Fibroblast of the conjunctiva (primary cell): Measurements from ENCODE around the gene CYP1A1.
"Not testable (repeated sequence)": the region's sequence is repeated elsewhere in the genome, so short reads cannot be mapped to it uniquely, and the experiment has no call there.

ENCODE experiments used
- DNase-seq: peaks from one replicate; pipeline ENCODE4 v3.0.0-alpha.2; 2010; ENCODE audit warnings: low read depth

CYP1A1 gene

DNA sequence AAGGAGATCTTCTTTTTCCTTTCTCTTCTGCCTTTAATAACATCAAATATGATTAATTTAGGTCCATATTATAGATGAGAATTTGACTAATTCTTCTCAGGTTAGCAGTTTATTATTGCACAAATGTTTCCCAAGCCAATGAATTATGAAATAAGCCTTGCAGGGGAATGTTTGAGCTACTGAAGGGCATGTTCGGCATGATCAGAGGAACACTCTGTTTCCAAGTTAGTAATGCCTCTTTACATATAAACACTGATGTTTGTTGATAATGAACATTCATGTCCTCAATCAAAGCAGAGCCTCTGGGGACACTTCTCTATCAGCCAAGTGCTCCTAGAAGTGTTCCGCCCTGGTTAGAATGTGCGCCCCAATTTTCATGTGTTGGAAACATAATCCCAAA lies 10.0 kb upstream of the CYP1A1 start:
- DNase-seq, result no peak

DNA sequence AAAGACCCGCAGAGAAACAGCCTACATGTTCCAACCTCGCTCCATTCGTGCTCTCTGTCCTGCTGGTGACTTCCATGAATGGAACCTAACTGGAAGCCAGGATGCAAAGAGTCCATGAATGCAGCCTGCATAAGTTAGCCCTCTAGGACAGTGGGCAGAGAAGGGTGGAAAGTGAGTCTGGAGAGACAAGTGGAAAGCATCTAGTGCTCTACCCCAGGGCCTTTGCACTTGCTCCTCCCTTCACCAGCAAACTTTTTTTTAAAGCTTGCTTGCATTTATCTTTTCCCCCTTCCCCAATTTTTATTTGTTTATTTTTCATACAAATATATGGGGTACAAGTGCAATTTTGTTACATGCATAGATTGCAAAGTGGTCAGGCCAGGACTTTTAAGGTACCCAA lies 7.9 kb upstream of the CYP1A1 start:
- no peak for DNase-seq

DNA sequence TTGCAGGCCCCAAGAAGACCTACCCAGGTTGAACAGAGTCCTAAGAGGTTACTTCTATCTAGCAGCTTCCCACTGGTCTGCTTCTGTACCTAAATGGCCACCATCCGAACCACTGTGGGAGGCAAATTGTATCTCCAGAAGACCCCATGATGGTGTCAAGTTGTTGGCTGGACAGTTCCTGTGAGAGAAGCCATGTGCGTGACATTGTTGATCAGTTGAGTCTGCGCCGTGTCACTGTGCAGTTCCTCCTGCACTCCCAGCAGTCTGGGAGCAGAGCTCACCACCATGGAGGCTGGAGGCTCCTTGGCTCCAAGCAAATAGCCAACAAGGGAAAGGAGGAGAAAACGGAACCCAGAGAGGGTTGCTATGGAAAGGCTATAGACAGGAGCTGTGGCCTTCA lies 7.5 kb upstream of the CYP1A1 start:
- DNase-seq, result no peak

DNA sequence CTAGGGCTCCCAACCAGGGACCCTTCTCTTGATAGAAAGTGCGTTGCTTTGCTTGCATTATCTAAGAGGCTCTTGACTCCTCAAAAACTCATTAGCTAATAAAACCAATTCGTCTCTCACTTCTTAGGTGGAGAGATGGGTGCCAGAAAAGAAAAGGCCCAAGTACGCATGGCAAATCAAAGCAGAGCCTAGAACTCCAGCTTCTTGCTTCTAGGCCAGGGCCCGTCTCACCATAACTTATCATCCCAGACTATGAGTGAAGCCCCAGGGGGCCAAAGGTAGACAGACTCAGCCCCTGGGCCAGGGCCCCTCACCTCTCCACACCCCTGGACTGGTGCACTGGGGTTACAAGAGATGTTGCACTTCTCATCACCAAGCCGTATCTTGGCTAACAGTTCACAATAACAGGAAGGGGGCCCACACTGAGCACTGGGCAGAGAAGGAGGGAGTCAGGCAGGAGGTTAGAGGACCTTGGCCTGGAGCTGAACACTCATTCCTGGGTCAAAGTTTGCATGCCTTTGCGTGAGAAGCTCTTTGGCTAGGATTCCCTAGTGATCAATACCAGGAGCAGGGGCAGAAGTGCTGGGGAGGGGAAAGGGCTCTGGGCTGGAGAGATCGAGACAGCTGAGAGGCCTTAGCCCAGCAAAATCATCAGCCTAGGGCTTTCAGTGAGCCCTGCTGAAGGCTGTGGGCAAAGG lies 5.4 kb upstream of the CYP1A1 start:
- DNase-seq, result no peak

DNA sequence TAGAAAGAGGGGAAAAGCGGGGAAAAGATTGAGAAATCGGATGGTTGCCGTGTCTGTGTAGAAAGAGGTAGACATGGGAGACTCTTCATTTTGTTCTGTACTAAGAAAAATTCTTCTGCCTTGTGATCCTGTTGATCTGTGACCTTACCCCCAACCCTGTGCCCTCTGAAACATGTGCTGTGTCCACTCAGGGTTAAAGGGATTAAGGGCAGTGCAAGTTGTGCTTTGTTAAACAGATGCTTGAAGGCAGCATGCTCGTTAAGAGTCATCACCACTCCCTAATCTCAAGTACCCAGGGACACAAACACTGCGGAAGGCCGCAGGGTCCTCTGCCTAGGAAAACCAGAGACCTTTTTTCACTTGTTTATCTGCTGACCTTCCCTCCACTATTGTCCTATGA lies 4.0 kb upstream of the CYP1A1 start:
- DNase-seq, result not testable (repeated sequence)

- not testable (repeated sequence) for DNase-seq
These were observed 3.4 kb upstream of the CYP1A1 start for GRCh38 chr15:74728699-74729098.

DNA sequence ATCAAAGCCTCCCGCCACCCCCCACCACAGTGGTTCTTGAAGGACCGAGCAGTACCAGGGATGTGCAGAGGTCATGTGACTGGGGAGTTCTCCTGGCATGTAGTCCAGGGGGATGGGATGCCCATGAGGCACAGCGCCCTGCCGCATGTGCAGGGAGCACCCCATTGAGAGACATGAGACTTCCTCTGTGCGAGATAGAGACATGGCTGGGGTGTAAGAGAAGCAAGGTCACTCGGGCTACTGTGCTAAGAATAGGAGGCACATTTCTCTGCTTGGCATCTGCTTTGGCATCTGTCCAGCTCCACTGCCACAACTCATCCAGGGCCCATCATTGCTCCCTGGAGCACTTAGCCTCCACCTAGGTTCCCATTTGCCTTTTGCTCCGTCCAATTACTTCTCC lies 2.4 kb upstream of the CYP1A1 start:
- DNase-seq, result no peak

- no peak for DNase-seq
These were observed 1.4 kb upstream of the CYP1A1 start for GRCh38 chr15:74726774-74727164.

DNA sequence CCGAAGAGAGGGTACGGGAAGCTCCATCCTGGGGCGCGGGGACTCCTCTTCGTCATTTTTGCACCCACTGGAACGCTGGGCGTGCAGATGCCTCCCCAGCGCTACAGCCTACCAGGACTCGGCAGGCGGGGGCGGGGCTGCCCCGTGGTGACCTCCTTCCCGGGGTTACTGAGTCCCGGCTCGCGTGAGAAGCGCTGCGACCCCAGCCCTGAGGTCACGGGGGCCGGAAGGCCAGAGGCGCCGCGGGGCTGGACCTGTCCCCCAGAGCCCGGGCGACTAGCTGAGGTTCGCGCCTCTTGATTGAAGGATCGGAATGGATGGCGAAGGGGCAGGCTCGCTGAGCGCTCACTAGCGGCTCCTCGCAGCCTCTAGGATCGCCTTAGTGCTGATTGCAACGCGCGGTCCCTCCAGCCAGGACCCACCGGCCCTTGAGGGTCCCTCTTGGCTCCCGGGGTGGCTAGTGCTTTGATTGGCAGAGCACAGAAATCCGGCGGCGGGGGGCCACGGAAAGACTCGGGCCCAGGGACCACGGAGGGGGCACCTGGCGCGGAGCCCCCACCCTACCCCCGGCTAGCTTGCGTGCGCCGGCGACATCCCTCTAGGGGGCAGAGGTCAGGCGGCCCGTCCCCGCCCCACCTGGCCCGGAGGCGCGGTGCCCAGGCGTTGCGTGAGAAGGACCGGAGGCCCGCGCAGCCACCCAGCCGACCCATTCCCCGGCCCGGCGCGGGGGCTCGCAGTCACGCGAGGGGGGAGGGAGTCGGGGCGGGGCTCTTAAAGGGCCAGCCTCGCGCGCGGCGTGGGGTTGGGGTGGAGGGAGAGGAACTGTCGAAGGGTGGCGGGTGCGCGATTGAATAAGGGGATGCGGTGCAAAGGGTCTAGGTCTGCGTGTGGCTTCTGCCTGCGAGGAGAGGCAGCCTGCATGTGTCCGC lies 781 bp upstream of the CYP1A1 start:
- no peak for DNase-seq

GRCh38 chr15:74724570-74725224 lies 631 bp downstream of the CYP1A1 start:
- DNase-seq, result no peak

- no peak for DNase-seq
These were observed 1.5 kb downstream of the CYP1A1 start for GRCh38 chr15:74723754-74724334.

DNA sequence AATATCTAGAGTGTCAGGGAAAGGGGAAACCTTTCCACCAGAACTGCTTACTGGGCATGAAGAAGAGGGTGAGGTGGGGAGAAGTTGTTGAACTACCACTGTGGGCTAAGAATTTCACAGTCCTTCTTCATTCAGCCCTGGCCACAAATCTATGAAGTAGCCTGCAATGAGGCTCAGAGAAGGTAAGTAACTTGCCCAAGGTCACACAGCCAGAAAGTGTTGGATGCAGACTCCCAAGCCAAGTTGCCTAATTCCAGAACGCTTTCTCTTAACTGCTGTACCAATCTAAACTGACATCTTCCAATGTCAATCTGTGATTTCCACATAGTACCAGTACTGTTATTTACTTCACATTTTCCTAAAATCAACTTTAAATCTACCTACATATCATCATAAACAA lies 2.1 kb downstream of the CYP1A1 start:
- no peak for DNase-seq

GRCh38 chr15:74722591-74722990 lies 2.7 kb downstream of the CYP1A1 start:
- DNase-seq, result no peak

DNA sequence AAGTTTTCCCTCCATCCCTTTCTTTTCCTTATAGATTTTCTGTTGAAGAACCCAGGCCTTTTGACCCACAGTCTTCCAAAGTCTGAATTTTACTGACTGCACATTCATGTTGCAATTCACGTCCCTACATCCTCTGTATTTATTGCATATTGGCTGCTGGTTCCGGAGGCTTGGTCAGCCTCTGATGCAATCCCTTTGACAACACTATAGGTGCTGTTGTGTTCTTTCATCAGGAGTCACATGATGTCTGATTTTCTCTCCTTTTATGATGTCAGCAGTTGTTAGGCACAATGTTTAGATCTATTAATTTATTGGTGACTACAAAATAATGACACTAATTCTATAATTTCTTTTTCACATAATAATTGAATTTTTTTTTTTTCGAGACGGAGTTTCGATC lies 8.7 kb downstream of the CYP1A1 start:
- DNase-seq, result no peak

GRCh38 chr15:74712311-74712710 lies 13.0 kb downstream of the CYP1A1 start:
- no peak for DNase-seq

- DNase-seq, result no peak
These were observed 14.8 kb downstream of the CYP1A1 start for GRCh38 chr15:74710319-74711094.

DNA sequence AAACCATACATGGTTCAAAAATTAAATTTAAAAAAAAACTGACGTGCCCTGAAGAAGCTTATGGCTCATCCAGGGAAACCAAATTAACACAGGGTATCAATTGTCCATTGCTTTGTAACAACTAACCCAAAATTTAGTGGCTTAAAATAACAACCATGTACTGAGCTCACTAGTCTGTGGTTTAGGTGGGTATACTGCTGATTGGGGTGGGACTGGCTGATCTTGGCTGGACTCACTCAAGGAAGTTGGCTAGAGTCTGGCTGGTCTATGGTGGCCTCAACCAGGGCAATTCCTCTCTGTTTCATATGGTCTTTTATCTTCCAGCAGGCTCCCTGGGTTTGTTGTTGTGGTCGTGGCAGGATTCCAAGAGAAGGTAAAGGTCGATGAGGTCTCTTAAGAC lies 15.4 kb downstream of the CYP1A1 start:
- no peak for DNase-seq

DNA sequence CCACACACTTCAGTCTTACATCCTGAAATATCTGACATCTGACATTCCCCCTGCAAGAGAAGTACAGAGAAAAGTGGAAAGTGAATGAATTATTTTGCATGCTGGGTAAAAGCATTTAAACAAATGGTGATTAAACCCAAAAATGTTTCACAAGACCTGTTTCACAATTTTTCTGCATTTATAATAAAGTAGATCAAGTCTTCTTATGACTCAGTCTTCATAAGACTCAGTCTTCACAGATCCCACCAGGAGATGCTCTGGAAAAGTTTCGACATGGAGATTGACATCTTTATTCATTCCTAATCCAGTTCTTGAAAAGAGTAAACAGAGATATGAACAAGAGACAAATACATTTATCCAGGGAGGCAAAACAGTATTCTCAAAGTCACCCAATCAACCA lies 16.3 kb downstream of the CYP1A1 start:
- no peak for DNase-seq

- DNase-seq, result no peak
These were observed 28.5 kb downstream of the CYP1A1 start for GRCh38 chr15:74696808-74697207.

GRCh38 chr15:74696398-74696729 lies 29.0 kb downstream of the CYP1A1 start:
- DNase-seq, result no peak

DNA sequence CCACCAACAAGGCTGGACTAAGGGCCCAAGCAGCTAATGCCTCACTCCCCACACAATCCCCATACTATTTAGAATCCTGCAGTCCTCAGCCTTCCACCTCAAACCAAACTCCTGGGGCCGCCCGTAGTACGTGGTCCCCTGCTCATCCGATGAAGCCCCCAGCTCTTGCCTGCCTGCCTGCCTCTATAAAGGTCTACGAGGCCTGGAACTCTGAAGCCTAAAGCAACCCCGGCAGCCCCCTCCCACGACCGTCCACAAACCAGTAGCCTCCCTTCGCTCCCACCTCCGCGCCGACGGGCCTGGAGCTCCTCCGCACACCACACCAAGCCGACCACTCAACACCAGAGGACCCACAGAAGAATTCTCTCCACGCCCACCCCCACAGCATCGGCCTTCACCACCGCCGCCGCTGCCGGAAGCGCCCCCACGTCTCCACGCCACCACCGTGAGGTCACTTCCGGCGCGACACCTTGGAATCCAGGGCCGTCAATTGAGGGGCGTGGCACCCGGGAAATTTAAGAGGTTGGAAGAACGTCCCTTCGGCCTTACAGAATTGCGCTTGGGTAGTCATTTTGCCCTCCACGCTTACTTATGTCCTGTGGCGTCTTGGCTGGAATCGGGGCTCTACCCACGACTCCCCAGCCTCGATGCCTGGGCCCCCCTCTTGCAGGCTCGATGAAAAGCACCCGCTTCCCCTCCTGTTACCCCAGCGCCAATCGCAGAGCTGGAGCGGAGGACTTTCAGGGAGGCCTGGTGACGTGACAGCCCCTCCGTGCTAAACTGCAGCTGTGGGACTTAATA lies 29.5 kb downstream of the CYP1A1 start, which contains the start of gene EDC3:
TSS of gene EDC3 (minus strand) at position 428 of the 801 bp plus-strand sequence. CDS start 20,900 bp downstream, outside the sequence.
- peak; percentile 46 for DNase-seq
